BE2C (cell line): ENCODE data around the gene MAGED4B. TPM values are rescaled to one million over a fixed set of nuclear protein-coding genes. Genes with fewer than 3 reads are reported as not detected.
"Not testable (repeated sequence)": the region's sequence is repeated elsewhere in the genome, so short reads cannot be mapped to it uniquely, and the experiment has no call there.

ENCODE experiments used
- DNase-seq: peaks from one replicate; pipeline ENCODE4 v3.0.0-alpha.2; 2020
- H3K27me3 ChIP-seq: fragments of 250-450 bp; sonication (Bioruptor Pico); 2 replicates; pipeline ENCODE4 v1.5.1; 2020; ENCODE audit warnings: mild to moderate bottlenecking
- H3K36me3 ChIP-seq: fragments of 250-450 bp; sonication (Bioruptor Pico); 2 replicates; pipeline ENCODE4 v1.5.1; 2020; ENCODE audit warnings: mild to moderate bottlenecking
- H3K4me1 ChIP-seq: fragments of 250-450 bp; sonication (Bioruptor Pico); 2 replicates; pipeline ENCODE4 v1.5.1; 2020
- H3K4me3 ChIP-seq: 2 replicates; pipeline ENCODE4 v1.5.1; 2011; ENCODE audit warnings: low read depth, low read length
- H3K9me3 ChIP-seq: fragments of 250-450 bp; sonication (Bioruptor Pico); 2 replicates; pipeline ENCODE4 v1.5.1; 2020
- polyA plus RNA-seq: library from polyadenylated mRNA; unstranded; fragments of >200 nt; gene quantifications from one replicate; pipeline ENCODE4 v1.2.1, GENCODE V29; 2012; ENCODE audit warnings: low read depth, missing spikeins; ENCODE audit not compliant: insufficient read length, insufficient read depth
- TF ChIP-seq, protein P1 (sequence below): IDR thresholded peaks from 2 replicates; pipeline ENCODE4 v1.5.1; 2012; ENCODE audit warnings: mild to moderate bottlenecking, low read depth, low read length

The MAGED4B gene
- 52.6 TPM for polyA plus RNA-seq

DNA sequence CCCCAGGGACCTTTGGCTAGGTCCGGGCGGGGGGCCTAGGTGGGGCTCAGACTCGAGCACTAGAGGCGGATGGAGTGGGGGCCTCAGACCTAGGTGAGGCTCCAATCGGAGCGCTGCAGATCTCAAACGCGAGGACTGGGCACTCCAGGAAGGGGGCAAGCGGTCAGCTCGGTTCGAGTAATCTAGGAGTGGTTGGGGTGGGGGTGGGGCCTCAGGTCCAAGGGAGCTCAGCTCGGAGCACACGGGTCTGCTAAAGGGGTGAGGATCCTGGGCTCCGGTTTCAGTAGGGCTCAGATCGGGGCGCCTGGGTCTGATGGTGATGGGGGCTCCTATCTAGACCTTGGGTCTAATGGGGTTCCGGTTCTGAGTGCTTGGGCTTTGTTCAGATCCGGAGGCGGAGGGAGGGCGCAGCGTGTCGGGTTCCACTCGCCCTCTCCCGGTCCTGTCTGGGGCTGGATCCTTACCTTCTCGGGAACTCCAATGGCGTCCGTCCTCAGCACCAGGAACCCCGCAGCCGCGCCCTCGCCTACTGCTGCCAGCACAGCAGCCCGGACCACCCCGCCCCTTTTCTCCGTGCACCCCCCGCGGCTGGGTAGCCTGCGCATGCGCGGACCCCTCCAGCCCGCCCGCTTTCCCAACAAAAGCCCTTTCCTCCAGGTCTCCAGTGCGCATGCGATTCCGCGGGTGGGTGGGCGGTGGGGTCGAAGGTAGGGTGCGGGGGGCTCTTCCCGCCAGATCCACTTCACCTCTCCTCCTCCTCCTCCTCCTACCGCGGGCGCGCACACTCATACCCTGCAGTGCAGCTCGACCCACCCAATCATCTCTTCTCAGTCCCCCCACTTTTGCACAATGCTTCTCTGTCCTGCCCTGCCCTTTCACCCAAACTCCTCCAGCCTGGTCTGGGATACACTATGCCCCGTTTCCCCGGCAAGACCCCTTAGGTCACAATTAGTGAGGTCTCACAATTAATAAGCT, at the start of gene MAGED4B:
Gene MAGED4B (minus strand): TSS at position 518 of the 975 bp plus-strand sequence. CDS start 1,011 bp downstream, outside the sequence.
- not testable (repeated sequence) for H3K4me3 ChIP-seq, H3K27me3 ChIP-seq, H3K36me3 ChIP-seq, DNase-seq, H3K4me1 ChIP-seq, H3K9me3 ChIP-seq

- no peaks in the 10 kb centered on the region for H3K36me3 ChIP-seq
- DNase-seq: no peak
- H3K27me3 ChIP-seq: no peaks in the 10 kb centered on the region
- no peak overlapping the region for H3K4me3 ChIP-seq
- TF ChIP-seq, protein P1, sequence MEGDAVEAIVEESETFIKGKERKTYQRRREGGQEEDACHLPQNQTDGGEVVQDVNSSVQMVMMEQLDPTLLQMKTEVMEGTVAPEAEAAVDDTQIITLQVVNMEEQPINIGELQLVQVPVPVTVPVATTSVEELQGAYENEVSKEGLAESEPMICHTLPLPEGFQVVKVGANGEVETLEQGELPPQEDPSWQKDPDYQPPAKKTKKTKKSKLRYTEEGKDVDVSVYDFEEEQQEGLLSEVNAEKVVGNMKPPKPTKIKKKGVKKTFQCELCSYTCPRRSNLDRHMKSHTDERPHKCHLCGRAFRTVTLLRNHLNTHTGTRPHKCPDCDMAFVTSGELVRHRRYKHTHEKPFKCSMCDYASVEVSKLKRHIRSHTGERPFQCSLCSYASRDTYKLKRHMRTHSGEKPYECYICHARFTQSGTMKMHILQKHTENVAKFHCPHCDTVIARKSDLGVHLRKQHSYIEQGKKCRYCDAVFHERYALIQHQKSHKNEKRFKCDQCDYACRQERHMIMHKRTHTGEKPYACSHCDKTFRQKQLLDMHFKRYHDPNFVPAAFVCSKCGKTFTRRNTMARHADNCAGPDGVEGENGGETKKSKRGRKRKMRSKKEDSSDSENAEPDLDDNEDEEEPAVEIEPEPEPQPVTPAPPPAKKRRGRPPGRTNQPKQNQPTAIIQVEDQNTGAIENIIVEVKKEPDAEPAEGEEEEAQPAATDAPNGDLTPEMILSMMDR: no peak
- H3K9me3 ChIP-seq: no peaks in the 10 kb centered on the region
- no peaks in the 10 kb centered on the region for H3K4me1 ChIP-seq
Observed at GRCh38 chrX:52118262-52118661, 49.3 kb upstream of the MAGED4B start.

DNA sequence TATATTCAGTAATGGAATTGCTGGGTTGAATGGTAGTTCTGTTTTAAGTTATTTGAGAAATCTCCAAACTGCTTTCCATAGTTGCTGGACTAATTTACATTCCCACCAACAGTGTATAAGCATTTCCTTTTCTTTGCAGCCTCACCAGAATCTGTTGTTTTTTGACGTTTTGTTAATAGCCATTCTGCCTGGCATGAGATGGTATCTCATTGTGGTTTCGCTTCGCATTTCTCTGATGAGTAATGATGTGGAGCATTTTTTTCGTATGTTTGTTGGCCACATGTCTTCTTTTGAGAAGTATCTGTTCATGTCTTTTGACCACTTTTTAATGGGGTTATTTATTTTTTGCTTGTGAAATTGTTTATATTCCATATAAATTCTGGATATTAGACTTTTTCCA, 13.6 kb upstream of the MAGED4B start:
- TF ChIP-seq, protein P1: no peak
- Histone ChIP-seq H3K27me3 (no peaks in the 10 kb centered on the region), H3K36me3 (no peaks in the 10 kb centered on the region), H3K4me1 (no peaks in the 10 kb centered on the region), H3K4me3 (no peak overlapping the region), H3K9me3 (no peaks in the 10 kb centered on the region)
- DNase-seq: no peak

GRCh38 chrX:52078131-52078530, 9.1 kb upstream of the MAGED4B start:
- Histone ChIP-seq H3K9me3 (no peaks in the 10 kb centered on the region), H3K4me1 (no peaks in the 10 kb centered on the region), H3K36me3 (no peaks in the 10 kb centered on the region), H3K27me3 (no peaks in the 10 kb centered on the region), H3K4me3 (no peak overlapping the region)
- TF ChIP-seq, protein P1: no peak
- DNase-seq: no peak

DNA sequence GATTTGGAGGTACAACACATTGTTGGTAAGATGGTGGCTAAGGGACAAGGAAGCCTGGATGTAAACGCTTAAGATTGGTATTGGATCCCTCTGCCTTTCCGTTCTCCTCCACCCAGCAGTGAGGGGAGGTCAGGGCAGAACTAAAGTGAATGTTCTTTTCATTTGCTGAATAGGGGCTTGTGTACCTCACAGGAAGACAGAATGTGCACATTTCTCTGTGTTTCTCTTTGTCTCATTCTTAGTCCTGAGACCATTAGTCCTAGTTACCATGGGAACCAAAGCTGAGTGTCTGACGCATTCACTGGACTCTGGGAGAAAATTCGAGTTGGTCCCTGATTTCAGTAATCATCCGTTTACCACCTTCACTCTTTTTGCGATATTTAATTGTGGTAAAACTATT, 26.7 kb downstream of the MAGED4B start:
- H3K4me3 ChIP-seq, DNase-seq, H3K9me3 ChIP-seq, H3K27me3 ChIP-seq, H3K36me3 ChIP-seq, H3K4me1 ChIP-seq: not testable (repeated sequence)

DNA sequence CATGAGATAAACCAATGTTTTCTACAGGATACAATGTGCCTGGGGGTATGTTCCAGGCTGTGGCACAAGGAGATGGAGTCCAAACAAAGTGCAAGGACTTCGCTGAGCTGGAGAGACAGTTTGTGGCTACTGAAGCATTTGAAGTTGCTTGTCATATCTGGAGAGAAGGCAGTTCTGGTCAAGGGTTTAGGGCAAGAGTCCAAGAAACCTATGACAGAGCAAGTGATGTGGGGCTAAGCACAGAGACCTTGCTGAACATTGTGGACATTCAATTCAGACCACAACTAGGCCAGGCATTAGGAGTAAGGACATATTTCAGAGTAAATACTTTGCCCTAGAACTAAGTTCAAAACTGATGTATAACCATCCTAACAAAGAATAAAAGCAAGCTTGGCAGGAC, 34.8 kb downstream of the MAGED4B start:
- Histone ChIP-seq H3K36me3 (no peaks in the 10 kb centered on the region), H3K4me3 (no peak overlapping the region), H3K27me3 (no peaks in the 10 kb centered on the region), H3K9me3 (no peaks in the 10 kb centered on the region), H3K4me1 (no peaks in the 10 kb centered on the region)
- TF ChIP-seq, protein P1: no peak
- no peak for DNase-seq

GRCh38 chrX:52031371-52031770, 37.6 kb downstream of the MAGED4B start:
- Histone ChIP-seq H3K4me1 (no peaks in the 10 kb centered on the region), H3K9me3 (no peaks in the 10 kb centered on the region), H3K27me3 (no peaks in the 10 kb centered on the region), H3K36me3 (no peaks in the 10 kb centered on the region), H3K4me3 (no peak overlapping the region)
- no peak for DNase-seq
- TF ChIP-seq, protein P1: no peak
